ENCODE data around the gene MACROD2.

The MACROD2 gene

DNA sequence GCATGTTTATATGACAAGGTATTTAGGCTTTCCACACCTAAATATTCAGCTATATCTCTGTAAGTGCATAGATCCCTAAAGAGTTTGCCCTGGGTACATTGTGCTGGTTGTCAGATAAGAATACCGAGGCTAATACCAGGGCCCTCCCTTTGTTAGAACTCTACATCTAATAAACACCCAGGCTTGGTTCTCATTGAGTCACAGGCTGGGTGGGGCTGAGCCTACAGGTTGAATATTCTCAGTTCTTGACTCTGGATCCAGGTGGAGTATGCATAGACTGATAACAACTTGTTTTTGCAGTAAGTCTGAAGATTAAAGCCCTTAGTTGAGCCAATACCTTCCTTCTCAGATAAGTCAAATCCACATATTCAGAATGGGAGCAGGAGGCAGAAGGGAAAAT, 654.3 kb downstream of the MACROD2 start:
- DNase-seq (no peak), ATAC-seq (no peak)

DNA sequence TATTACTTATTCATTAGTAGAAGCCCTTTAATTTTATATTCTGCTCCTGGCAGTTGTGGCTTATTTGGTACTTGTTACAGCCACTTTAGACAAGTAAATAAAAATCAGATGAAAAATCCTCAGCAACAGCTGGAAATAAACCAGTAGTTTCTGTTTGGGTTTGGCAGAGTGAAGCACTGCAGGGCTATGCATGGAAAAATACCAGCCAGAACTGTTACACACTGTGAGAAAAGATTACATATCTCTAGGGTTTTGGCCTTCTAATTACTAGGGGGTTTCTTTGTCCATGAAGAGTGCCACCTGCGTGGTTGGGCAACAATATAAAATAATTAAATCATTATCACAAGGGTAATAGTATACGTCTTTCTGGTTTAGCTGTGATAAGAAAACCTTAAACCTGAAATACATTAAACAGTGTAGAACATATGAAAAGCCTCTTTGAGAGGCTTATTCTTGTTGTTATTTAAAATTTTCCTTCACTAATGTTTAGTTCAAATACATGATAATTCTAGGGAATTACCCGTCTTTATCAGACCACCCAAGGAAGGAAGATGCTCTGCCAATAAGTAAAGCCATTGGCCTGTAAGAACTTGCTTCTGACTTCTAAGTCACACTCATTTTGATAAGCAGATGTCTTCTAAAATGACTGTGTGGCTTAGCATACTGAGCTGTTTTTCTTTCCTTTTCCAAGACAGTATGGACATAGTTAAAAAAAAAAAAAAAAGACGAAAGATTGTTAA, 662.1 kb downstream of the MACROD2 start:
- ATAC-seq, result no peak
- DNase-seq, result no peak

DNA sequence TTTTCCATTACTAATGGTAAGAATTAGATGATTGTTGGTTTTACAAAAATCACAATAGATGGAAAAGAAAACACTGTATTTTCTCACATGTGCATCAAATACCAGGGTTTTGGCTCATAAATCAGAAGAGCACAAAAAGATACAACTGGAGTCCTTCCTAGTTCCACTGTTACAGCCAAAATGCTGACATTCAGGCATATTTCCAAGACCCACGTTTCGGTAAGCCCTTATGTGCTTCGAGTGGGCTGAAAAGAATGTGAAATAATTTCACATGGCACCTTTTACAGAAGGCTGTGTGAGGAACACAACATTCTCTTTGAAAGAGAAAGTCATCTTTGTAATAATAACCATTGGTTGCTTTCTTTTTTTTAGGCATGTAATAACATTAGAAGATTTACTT, 668.8 kb downstream of the MACROD2 start:
- ATAC-seq, result no peak
- DNase-seq, result no peak

DNA sequence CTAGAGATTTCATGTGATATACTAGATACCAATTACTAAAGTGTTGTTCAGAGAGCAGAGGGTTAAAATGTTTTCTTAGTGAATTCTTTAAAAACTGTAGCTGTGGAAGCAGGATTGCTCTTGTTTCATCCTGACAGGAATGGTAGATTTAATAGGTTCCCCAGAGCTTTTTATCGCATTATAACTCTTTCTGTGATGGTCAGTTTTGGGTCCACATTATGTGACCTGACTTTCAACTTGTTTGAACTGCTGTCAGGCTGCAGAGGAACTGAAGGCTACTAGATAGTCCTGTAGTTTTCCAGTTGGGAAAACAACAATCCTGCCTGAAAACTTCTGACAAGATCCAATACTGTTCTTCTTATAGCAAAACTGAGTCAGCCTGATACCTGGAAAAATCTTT, 671.4 kb downstream of the MACROD2 start:
- no peak for DNase-seq

DNA sequence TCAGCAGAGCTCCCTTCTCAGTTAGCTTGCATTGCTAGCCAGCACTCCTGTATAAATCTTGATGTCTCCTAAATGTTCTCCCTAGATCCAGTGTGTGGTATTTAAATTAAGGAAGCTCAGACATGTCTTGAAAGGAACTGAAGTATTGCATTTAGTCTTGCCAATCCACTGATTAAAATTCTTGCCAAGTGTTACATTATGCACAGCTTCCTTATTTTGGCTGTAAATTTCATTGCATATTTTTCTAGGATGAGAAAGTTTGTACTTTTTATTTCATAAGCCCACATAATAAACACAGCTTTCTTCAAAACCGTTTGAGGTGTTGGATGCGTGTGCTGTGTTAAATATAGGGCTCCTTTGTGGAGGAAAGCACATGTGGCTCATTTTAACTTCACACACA, 671.9 kb downstream of the MACROD2 start:
- no peak for DNase-seq
- ATAC-seq, result no peak

More for the DNA sequence above, 671.4 kb downstream of the MACROD2 start:
- ATAC-seq, result no peak

DNA sequence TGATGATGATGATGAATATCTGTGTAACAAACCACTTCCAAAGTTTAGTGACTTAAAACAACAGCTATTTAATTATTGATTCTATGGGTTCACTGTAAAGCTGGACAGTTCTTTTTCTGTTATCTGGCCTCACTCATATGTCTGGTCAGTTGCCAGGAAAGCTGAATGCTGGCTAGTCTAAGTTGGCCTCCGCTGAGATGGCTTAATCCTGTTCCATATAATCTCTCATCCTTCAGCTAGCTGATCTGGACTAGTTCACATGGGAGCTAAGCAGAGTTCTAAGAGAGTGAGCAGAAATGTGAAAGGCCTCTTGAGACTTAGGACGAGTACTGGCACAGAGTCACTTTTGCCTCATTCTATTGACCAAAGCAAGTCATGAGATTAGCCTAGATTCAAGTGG, 676.8 kb downstream of the MACROD2 start:
- no peak for ATAC-seq

DNA sequence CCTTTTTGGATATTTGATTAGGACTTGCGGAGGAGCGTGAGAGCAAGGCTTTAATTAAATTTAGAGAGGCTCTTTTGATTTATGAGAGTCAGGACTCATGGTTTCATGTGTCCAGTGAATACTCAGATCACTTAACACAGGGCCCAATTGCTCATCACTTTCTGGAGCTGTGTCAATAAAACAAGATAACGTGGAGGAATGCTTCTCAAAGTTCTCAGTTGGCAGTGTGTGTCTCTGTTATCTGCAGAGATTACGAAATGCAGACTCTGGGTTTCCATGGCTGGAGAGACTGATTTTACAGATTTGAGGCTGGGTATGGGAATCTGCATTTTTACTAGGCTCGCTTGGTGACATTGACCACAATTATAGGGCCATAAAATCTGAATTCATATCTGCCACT, 677.8 kb downstream of the MACROD2 start:
- no peak for DNase-seq
- no peak for ATAC-seq

More for the DNA sequence above, 676.8 kb downstream of the MACROD2 start:
- DNase-seq, result no peak

DNA sequence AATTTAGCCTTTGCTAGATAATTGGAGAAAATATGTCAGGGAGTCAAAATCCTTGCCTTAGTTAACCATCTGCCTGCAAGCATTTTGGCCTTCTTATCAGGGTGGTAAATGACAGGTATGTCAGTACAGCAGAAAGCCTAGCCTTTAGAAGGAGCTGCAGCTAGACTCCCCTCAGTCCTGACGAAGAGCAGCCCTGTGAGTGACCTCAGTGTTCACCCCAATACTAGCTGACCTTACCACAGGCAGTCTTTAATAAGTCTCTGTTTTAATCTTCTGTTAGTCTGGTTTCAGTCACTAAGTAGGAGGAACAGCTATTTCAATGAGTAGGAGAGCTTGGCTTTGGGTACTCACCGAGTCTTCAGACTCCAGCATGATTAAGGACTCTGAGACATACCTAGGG, 682.1 kb downstream of the MACROD2 start:
- no peak for ATAC-seq
- DNase-seq, result no peak

DNA sequence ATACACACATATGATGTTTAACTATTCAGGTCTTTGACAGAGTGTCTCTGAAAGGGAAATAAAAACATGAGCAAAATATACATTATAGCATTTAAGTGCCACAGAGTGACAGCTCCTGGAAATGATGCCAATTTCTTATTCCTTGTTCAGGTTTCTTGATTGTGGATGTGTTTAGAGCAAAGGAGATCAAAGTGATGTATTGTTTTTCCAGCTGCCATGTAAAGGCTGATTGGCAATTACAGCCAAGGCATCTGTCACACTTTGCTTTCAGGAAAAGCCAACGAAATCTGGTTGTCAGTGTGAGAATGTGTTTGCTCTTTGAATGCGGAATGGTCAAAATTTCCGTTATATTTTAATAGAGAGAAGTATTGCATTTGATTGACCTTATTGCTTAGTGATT, 689.9 kb downstream of the MACROD2 start:
- ATAC-seq, result no peak
- no peak for DNase-seq

DNA sequence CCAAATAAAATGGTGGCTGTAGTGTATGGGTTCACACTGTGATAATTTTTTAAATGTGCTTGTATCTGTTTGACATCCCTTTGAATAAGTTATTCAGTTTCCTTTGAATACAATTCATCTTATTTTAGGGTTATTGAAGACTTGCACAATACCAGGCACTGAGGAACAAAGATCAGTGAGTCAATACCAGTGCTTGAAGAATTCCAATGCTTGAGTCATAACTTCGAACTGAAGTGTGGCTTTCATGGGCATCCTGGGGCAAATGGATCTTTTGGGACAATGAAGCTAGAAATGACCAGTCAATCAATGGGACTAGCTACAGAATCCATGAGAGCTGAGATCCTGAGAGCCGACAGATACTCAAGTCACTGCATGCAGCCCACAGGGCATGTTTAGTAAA, 692.0 kb downstream of the MACROD2 start:
- DNase-seq (no peak), ATAC-seq (no peak)

DNA sequence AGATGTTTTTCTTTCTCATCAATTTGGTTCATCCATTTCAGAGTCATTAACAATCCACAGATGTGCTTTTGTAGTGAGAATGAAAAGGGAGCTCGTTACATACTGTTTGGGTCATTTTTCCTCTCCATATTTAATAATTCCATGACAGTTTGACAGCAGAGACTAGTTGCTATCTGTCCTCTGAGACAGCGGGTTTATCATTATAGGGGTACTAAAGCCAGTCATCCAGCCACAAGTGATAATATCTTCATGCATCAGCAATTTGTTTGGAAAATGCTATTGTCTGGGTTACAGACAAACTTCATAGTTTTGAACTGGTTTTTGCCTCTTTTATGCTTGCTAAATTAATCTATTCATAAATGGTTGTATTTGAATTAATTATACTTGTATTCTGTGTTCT, 692.7 kb downstream of the MACROD2 start:
- no peak for DNase-seq
- ATAC-seq, result no peak

DNA sequence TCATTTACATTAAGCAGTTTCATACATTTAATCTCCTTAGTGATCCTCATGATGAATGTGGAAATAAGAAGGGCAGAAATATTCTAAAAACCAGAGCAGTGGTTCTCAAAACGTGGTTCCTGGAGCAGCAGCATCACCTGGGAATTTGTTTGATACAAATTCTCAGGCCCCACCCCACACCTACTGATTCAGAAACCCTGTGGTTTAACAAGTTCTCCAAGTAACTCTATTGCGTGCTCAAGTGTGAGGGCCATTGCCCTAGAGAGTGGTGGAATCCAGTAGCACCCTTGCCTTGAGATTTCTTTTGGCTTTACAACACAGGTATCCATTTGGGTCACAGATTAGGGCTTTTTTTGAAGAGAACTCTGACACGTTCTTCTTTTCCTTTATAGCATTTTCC, 696.7 kb downstream of the MACROD2 start:
- no peak for ATAC-seq
- no peak for DNase-seq

DNA sequence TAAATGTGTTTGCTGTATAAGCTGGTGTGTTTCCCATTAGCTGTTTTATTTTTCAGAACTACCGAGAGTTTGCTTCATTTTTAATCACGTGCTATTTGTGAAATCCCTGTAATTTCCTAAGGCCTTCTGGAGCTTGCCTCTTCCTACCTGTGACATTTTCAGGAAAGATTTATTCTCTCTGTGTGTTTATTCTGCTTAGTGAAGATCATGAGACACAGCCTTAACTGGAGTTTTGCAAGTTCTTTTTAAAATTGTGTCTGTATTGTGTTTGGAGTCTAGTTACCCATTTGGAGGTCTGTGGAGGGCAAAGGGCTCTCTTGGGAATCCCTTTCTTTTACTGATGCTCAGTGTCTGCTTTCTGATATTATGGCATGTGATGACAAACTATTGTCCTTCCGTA, 701.2 kb downstream of the MACROD2 start:
- ATAC-seq, result no peak
- DNase-seq, result no peak

DNA sequence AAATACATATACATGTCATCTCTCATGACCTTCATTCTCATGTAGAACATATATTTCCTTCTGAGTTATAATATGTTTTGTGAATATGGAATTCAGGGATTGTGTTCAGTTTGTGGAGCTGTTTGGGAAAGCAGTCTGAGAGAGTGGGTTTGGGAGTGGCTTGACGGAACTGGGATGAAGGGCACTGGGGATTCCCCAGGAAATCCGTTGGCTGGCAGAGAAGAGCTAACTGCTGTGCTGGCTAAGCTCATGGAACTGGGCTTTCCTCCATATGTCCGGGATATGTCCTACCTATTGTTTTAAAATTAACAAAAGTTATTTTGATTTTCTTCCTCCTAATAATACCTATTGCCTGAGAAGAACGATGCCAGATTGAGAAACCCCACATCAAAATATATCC, 701.6 kb downstream of the MACROD2 start:
- DNase-seq (no peak), ATAC-seq (no peak)

DNA sequence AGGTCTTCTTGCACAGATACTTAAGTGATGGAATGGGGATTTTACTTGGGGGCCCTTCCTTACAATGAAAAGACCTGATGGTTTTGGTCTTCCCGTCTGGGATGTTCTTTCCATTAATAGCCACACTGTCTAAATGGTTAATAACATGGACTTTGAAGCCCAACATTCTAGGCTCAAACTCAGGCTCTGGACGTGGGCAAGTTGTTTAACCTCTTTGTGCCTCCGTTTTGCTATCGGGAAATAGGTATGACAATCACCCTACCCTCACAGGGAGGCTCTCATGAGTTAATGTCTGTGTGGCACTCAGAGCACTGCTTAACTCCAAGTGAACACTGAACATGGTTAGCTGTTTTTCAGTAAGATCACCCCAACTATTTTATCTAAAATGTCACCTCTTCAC, 702.8 kb downstream of the MACROD2 start:
- DNase-seq, result no peak
- ATAC-seq, result no peak

DNA sequence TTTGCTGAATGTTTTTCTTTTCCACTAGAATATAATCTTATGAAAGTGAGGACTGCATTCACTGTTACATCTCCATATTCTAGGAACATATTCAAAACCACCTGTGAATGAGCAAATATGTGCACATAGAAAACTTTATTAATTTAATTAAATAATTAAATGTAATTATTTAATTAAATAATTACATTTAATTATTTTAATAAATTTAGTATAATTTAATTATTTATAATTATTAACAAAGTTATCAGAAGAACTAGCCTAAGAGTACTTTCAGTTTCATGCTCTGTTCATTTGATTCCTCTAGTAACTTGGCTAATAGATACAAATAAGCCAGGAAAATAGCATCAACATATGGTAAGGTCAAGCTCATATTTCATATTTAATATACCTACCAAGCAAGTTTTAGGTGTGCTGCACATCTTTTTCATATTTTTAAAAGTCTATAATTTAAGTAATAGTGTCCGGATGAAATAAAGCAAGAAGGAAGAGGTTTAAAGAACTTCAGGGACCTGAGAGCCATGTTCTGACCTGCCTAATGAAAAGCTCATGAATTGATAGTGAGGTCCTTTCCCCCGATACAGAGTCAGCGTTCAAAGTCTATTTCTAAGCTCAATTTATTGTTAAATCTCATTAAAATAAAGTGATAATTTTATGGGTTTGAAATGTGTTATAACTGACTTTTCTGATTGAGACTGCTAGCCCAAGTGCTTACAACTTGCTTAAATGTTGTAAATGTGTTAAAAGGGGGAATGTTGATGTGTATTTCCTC, 703.5 kb downstream of the MACROD2 start:
- no peak for DNase-seq
- ATAC-seq, result no peak

DNA sequence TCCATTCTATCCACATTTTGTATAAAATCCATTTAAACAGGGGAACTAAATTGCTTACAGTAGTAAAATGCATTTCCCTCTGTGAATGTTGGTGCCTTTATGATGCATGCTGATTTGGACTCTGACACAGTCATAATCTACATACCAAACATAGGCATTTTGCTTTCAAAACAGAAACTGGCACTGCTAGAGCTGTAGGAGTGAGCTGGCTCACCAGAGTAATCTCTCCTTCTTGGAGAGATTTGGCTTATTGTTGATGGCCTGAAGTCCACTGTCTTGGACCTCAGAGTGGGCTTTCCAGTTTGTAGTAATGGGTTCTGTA, 705.3 kb downstream of the MACROD2 start:
- DNase-seq (no peak), ATAC-seq (no peak)

DNA sequence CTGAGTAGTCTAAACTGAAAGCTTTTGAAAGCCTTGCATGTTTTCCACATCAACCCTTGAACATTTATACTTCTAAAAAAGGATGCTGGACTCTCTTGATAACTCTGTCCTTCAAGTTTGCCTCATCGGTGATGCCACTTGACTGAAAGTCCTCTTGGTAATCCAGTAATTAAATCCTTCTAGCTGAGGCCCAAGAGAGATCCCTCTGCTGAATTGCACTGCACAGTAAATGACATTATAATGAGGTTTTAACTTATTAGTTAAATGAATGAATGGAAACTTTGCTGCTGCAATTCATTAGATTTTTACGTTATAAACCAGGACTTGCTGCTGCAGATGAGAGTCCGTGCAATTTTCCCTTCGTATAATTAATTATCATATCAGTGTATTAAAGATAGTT, 706.0 kb downstream of the MACROD2 start:
- no peak for DNase-seq
- ATAC-seq, result no peak

DNA sequence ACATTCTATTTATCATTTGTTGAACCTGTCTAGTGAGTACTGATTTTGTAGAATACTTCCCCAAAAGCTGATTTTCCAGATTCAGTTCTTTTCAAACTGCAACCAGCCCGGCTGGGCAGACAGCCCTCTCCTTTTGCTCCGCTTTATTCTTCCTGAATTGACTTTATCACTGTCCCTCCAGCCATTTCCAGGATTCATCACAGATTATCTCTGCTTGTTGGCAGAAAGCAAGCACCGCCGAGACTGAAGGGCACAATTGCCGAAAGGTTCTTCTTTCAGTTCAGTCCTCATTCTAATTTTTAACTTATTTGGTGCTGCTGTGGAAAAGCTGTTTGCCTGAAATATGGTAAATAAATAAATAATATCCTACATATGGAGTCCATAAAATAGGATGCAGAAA, 711.2 kb downstream of the MACROD2 start:
- DNase-seq (no peak), ATAC-seq (no peak)

DNA sequence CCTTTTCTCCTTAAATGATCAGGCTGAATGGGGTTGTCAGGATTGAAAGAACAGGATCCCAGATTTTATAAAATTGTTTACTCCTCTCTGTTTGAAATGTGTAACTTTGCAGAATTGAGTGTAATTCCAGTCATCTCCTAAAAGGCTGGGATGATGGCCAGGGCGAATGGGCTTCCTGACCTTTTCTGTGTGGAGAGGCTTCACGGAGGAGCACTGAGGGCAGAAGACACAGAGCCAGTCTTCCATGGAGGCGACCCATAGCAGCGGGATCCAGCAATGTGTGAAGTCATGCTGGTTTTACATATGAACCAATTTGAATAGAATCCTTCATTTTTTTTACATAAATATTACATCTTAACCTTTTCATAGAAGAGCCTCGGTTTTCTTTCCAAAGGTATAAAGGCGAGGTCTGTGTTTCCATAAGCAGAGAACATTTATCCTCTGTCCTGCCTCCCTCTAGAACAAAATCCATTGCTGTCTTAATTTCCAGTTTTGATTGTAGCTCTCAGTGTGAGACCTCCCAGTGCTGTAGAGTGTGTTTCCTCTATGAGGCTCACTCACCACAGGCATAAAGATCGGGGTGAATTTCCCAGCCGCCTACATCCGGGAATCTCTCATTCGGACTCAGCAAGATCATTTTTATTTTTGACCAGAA, 711.8 kb downstream of the MACROD2 start:
- DNase-seq (no peak), ATAC-seq (no peak)

DNA sequence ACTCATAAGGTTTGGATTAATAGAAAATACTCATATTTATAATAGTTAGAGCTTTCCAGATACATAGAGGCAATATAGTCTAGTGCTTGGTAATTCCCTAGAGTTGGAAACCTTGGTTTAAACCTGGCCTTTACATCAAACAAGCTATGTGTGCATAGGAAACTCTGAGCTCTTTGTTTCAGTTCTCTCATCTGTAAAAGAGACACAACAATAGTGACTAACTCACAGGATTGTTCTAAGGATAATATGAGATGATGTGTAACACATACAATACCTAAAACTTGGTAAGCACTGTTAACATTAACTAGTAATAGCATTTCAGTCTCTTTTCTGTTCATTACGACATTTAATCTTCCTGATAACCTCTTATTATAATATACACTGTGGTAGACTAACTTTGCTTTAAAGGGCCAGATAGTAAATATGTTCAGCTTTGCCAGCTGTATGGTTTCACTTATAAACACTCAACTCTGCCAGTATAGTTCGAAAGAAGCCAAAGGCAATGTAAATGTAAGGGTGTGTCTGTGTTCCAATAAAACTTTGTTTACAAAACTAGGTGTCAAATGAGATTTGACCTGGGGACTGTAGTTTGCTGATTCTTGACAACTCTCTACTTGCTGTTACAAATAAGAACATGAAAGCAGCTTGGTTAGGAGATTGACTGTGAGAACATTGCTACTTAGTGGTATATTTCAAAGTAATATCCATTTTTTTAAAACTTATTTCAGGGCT, 712.7 kb downstream of the MACROD2 start:
- DNase-seq, result no peak
- no peak for ATAC-seq

DNA sequence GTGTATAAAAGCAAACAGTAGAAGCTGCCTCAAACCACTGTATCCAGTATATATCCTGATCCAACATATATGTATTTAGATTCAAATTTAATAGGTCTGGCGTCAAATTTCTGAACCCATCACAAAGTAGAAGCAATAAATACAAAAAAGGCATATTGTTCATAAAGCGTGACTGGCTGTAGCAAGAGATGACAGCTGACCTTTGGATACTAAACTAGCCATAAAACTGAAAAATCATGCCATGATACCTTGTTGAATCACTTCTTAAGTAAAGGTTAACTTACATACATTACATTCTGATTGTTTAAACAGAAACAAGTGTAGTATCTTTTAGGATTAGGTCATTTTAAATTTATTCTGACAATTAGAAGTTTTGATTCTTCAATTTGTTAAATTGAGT, 714.1 kb downstream of the MACROD2 start:
- DNase-seq, result no peak
- ATAC-seq, result no peak

DNA sequence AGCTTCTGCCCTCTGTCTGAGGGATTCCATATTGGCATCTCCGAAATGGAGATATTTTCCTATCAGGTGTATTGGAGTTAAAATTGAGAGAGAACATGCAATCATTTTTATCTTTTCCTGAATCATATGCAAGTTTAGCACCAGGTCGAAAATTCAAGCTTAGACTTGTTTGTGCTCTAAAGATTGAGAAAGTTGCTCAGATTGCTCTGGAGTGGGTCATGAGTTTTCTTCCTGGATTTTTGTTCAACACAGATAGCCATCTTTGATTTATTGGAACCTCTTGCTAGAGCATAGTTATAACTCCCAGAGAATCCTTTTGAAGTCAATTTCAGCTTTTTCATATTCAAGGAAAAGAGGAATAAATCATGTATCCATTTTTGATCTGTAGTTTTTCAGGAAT, 715.6 kb downstream of the MACROD2 start:
- no peak for ATAC-seq
- no peak for DNase-seq

Measured in stimulated activated naive CD8-positive, alpha-beta T cell treated with anti-CD3 and anti-CD28 coated beads, Interleukin-15, Interleukin-2, amounts not matched to agents 100 U/mL and 50 U/mL, for 24 hours (primary cell).